NCI-H128 (cell line): ENCODE data around the gene EXOC8.
"Not testable (repeated sequence)": the region's sequence is repeated elsewhere in the genome, so short reads cannot be mapped to it uniquely, and the experiment has no call there.

Source experiments
- DNase-seq: peaks from one replicate; lab custom pipeline; 2025; ENCODE audit not compliant: unreplicated experiment; lab: John Stamatoyannopoulos, UW

The EXOC8 gene

DNA sequence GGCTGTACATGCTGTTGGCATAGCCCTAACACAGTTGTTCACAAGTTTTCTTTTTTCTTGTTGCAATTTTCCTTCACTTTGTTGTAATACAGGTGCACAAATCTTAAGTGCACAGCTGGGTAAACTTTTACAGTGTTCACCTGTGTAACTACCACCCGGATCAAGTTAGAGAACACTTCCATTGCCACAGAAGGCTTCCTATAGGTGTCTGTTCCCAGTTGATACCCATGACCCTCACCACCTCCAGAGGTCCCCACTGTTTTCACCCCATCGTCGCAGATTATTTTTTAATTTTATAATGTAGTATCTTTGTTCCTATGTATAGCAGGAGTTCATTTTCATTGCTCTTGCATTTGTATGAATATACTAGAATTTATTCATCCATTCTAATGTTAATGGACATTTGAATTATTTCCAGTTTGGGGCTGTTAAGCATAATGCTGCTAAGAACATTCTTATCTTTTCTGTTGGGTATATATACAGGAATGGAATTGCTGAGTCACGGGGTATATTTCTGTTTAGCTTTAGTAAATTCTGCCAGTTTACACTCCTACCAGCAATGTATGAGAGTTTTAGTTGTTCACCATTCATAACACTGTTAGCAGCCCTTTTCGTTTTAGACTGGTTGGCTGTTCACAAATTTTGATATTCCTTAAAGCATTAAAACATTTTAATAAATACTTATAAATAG lies 16.8 kb upstream of the EXOC8 start:
- DNase-seq, result no peak

DNA sequence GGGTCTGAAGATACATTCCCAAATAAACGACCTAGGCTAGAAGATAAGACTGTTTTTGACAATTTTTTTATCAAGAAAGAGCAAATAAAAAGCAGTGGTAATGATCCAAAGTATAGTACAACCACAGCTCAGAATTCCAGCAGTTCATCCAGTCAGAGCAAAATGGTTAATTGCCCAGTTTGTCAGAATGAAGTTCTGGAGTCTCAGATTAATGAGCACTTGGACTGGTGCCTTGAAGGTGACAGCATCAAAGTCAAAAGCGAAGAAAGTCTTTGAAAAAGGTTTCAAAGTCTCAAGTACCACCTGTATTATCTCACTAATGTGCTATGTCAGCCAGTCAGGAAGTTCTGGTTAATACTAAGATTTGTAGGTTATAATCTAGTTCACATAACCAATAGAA lies 15.4 kb upstream of the EXOC8 start:
- no peak for DNase-seq

DNA sequence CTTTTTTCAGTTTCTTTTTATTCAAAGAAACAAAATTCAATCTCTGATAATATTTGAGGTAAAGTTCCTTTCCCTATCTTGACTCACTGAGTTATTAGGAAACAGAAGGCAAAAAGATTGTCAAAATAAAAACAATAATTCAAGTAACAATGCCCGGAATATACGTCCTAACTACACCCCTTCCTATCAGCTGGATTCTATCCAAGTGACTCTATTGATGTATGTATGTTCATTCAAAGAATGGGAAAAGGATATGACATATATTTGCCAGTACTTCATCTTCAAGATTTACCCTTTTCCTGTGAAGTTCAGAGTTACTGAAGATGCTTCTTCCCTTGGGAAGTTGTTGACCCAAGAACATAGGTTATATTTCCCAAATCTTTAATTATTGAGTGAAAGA lies 14.2 kb upstream of the EXOC8 start:
- no peak for DNase-seq

GRCh38 chr1:231348856-231349255 lies 11.2 kb upstream of the EXOC8 start:
- not testable (repeated sequence) for DNase-seq

GRCh38 chr1:231348442-231348841 lies 10.8 kb upstream of the EXOC8 start:
- no peak for DNase-seq

DNA sequence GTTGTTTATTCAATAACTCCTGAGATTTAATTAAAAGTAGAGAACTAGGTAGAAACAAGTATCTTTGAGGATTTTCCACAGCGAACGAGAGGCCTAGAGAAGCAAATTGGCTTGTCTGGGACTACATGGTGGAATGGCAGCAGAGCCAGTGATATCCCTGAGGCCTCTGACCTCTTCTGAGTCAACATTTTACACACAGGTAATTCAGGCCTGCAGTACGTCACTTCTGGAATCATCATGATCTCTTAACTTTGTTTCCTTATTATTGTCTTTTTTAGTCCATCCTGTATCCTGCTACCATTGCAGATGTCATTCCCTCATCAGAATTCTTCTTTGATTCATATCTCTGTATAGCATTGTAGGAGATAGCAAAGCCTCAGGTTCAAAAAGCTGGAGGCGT lies 10.3 kb upstream of the EXOC8 start:
- DNase-seq, result no peak

DNA sequence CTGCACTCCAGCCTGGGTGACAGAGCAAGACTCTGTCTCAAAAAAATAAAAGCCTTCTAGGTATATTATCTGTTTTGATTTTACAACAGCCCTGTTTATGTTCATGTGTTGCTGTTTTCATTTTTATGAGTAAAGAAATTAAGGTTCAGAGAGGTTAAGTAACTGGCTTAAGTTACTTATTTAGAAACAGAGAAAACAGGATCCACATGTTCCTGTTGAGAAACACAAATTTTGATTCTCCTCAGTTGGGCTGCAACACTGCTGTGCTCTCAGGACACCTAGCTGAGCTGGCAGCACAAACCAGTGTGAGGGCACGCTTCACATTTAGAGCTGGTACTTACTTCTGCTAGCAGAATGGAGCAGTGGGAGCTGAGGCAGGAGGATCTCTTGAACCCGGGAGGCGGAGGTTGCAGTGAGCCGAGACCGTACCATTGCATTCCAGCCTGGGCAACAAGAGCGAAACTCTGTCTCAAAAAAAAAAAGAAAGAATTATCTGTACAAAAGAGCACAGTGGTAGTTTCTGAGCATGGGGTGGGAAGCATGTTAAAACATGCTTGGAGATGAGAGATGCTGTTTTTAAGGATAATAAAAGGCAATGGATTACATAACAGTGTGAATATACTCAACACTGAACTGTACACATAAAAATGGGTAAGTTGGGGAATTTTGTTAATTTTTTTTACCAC lies 2.8 kb upstream of the EXOC8 start:
- no peak for DNase-seq

- DNase-seq, result no peak
Observed at GRCh38 chr1:231338270-231339128, 847 bp upstream of the EXOC8 start, which contains the start of gene SPRTN. TSS of gene SPRTN (plus strand) at chr1:231338293. CDS start at chr1:231338384, 91 bp downstream.

GRCh38 chr1:231337043-231337471 lies 595 bp downstream of the EXOC8 start:
- no peak for DNase-seq

DNA sequence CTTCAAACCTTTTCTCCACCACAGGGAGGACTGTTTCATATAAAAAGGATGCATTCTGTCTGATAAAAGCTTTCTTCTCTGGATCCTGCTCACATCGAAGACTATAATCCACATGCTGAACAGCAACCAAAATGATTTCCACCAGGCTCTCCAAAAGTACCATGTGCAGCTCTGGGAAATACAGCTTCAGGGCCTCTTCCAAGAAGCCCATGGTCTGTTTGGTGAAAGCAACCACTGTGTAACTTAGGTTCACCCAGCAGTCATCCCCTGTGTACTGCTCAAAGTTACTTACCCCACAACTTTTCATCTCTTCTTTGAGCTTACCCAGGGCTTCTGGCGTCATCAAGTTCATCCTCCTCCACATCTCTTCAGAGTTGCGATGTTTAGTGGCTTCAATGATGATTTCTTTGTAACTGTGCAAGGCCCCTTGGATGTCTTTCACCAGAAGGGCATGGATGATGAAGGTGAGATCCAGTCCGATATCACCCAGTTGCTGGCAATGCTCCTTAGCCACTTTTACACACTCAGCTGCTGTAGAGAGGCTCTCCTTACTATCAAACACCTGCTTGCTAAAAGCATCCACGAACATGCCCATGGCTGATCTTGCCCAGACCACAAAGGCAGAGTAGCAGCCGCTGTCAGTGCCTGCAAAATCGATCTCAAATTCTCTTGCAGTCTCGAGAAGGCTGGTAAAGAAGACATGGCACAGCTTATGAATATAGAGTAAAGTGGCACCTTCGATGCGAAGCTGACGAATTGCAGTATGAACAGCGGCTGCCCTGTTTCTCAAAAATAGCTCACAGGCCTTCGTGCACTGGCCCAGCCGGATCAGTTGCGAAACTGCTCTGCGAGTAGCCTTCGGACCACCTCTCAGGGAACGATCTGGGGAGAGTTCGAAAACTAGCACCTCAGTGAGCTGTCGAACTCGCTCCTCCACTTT lies 1.7 kb downstream of the EXOC8 start:
- DNase-seq, result no peak

DNA sequence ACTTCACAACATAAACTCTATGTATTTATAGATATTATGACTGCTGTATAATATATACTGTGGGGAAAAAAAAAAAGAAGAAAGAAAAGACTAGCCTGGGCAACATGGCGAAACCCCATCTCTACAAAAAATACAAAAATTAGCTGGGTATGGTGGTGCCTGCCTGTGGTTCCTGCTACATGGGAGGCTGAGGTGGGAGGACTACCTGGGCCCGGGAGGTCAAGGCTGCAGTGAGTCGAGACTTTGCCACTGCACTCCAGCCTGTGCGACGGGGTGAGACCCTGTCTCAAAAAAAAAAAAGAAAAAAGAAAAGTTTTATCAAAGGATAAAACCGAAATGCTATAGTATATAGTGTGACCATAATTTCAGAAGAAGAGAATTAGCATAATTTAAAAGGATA lies 2.7 kb downstream of the EXOC8 start:
- no peak for DNase-seq

DNA sequence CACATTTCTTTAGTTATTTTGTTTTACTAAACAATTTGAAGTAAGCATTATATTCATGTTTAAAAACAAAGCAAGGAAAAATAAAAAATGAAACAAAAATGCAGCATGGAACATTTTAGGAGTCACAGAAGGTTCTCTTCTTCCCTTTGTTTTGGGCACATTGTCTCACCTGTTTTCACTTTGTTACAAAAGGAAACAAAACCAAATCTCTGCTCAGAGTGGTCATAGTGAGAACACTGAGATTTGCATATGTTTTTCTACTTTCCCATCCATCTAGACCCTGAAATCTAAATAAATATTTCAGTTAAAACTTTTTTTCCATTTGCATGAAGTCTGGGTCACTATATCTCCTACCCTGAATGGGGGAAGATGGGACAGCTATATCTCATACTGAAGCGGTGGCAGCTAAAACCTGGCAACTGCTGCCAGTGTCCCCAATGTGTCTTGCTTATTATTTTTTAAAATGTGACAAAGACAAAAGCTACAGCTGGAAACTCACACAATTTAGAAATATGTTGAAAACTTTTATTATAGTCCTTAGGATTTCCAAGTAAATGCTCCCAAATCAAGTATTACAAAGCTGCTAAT lies 3.5 kb downstream of the EXOC8 start:
- DNase-seq, result no peak

DNA sequence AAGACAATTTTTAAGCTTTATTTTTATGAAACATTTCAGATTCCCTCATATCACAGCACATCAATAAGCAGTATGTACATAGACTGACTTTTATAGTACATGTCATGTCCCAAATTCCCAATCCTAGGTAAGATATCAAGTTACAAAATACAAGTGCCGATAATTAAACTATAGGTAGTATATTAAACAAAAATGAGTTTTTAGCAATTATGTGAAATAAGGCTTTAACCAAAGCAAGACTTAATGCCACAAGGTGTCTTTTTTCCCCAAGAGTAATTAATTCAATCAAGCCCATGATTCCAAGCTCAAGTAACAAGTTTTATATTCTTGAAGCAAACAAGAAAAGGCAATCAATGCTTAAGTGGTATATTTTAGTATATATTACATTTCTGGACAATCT lies 4.9 kb downstream of the EXOC8 start:
- DNase-seq, result no peak

- no peak for DNase-seq
Observed at GRCh38 chr1:231329483-231329882, 8.2 kb downstream of the EXOC8 start.

DNA sequence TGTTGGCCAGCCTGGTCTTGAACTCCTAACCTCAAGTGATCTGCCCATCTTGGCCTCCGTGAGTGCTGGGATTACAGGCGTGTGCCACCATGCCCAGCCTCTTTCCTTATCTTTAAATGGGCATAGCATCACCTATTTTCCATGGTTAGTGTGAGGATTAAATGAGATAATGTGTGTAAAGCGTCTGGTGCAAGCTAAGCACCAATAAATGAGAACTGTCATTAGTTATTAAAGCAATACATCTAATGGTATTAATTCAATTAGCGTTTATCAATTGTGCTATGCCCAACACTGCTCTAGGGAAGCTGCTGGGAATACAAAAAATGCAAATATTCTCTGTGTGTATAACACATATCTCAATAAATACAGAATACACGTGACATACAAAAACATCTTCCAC lies 10.0 kb downstream of the EXOC8 start:
- DNase-seq, result no peak

GRCh38 chr1:231326248-231326647 lies 11.4 kb downstream of the EXOC8 start:
- no peak for DNase-seq

DNA sequence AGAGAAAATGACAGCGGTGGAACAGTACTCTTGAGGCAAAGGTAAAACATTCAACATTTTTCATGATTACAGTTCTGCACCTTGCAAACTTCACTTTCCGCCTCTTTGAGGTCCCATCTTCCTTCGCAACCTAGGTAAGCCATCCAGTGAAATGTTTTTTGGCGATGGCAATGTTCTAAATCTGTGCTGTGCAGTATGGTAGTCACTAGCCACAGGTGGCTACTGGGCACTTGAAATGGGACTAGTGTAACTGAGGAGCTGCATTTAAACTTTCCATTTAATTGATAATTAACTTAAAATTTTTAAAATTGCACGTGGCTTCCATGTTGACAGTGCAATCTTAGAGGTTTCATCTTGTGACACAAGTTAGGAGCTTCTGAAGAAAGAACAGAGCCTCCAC lies 13.0 kb downstream of the EXOC8 start:
- no peak for DNase-seq

DNA sequence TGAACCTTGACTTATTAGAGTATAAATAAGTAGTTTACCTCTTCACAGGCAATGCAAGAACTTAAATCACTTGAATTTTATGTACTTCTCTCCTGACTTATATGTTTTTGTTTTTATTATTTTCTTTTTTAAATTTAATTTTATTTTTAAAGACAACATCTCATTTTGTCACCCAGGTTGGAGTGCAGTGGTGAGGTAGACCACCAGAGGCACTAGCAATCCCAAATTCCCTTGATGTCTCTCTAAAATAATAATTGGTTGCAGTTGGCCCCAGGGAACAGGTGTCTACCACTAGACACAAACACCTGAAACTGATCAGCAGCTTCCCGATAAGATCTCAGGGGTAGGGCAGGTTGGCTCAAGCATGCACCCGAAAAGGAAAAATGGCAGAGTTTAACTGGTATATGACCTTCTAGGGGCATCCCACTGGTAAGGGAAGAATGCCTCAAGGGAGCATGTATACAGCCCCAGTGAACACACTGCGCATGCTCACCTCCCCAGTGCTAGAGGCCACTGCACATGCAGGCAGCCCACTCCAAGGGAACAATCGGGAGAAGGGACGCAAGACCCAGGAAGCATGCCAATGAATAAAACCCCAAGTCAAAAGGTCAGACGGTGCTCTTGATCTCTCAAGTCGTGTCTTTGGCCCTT lies 14.6 kb downstream of the EXOC8 start:
- no peak for DNase-seq

GRCh38 chr1:231319080-231319479 lies 18.6 kb downstream of the EXOC8 start:
- DNase-seq, result no peak

DNA sequence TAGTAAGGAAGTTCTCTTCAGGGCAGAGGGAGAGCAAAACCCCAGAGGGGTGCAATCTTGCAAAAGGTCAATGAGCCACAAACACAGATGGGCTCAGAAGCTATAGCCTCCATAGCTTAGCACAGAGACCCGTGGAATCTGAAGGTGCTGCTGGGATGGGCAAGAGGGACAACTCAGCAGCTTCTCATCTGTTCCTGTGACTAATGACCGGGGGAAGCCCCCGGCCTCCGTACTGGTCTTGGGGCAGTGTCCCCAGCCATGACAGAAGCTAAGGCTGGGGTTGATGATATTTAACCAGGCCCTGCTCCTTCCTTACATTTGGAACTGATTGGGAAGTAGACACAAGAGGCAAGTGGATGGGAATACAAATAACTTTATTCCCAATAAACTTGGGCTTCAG lies 19.1 kb downstream of the EXOC8 start:
- no peak for DNase-seq
